K562 (cell line): Measurements from ENCODE around the gene EFCAB10. TPM values are rescaled to one million over a fixed set of nuclear protein-coding genes. Genes with fewer than 3 reads are reported as not detected.

Source experiments
- ATAC-seq: fragments of 200-7000 bp; cut with Tn5 transposase; 3 replicates; pipeline ENCODE4 v1.9.1; 2020; ENCODE audit warnings: moderate library complexity
- BruUV-seq: library from RNA; stranded (reverse); fragments of 400-500 nt; replicated peaks from 2 replicates; lab custom pipeline; 2021; lab: Mats Ljungman, UMichigan
- CTCF ChIA-PET: fragments of 300-600 bp; formaldehyde crosslinking; extraction: SDS; loops from one replicate; lab custom pipeline; 2021; ENCODE audit warnings: low intra/inter-chr PET ratio; lab: Yijun Ruan, JAX
- POLR2A ChIA-PET: fragments of 300-600, 350-650 bp; sonication (Branson Sonifier 250); formaldehyde crosslinking; extraction: SDS; loops from one replicate; lab custom pipeline; 2021; ENCODE audit warnings: antibody characterized with exemption, inconsistent platforms; lab: Yijun Ruan, JAX
- DNase-seq, 4 experiments: peaks; one replicate each; pipeline versions ENCODE4 v3.0.0 to v3.0.0-alpha.2; 2011 to 2018; ENCODE audit warnings: low spot score in 3 of 4, mixed read lengths in 3 of 4; ENCODE audit errors: extremely low read depth in 1 of 4
- FAIRE-seq: peaks from 2 replicates; lab custom pipeline; 2011; peaks lifted over from hg19 to GRCh38; lab: Jason Lieb, UNC
- H2AFZ ChIP-seq: 2 replicates; pipeline ENCODE4 v1.6.0; 2011; ENCODE audit warnings: low read depth, low read length, control low read depth, inconsistent platforms
- H3K27ac ChIP-seq: fragments of 200-600 bp; 3 replicates; pipeline ENCODE4 v1.8.0; 2011; ENCODE audit warnings: low read depth, mild to moderate bottlenecking, control low read depth, inconsistent platforms, low read length, moderate library complexity, mixed read lengths; ENCODE audit errors: extremely low read depth
- H3K27me3 ChIP-seq, 2 experiments: fragments of 300-600 bp in 1 of 2; 2 replicates in 1 of 2; 3 replicates in 1 of 2; pipeline versions ENCODE4 v1.6.0 to v1.8.0; 2011; ENCODE audit warnings: inconsistent platforms in 2 of 2, low read length in 2 of 2, mild to moderate bottlenecking in 1 of 2, mixed read lengths in 1 of 2, moderate library complexity in 1 of 2; ENCODE audit not compliant: control insufficient read depth in 2 of 2, insufficient read depth in 2 of 2
- H3K36me3 ChIP-seq: fragments of 300-600 bp; 3 replicates; pipeline ENCODE4 v1.8.0; 2011; ENCODE audit warnings: mild to moderate bottlenecking, low read length, inconsistent platforms; ENCODE audit not compliant: control insufficient read depth, insufficient read depth
- H3K4me1 ChIP-seq, 2 experiments: fragments of 200-600 bp in 1 of 2; replicated peaks in 1 of 2; 2 replicates in 1 of 2; 3 replicates in 1 of 2; pipeline versions ENCODE4 v1.5.1 to v1.8.0; 2011; ENCODE audit warnings: inconsistent platforms in 2 of 2, low read length in 2 of 2, mild to moderate bottlenecking in 1 of 2, mixed read lengths in 1 of 2, moderate library complexity in 1 of 2; ENCODE audit not compliant: control insufficient read depth in 2 of 2, insufficient read depth in 2 of 2
- H3K4me2 ChIP-seq: 2 replicates; pipeline ENCODE4 v1.6.1; 2011; ENCODE audit warnings: low read length, control low read depth, inconsistent platforms, mixed read lengths; ENCODE audit not compliant: insufficient read depth
- H3K4me3 ChIP-seq: fragments of 200-600 bp; sonication (generic), shearing (Covaris generic); 2 replicates; pipeline ENCODE4 v1.5.1; 2016; ENCODE audit warnings: control low read depth, inconsistent platforms
- H3K79me2 ChIP-seq: fragments of 200-600 bp; 3 replicates; pipeline ENCODE4 v1.8.0; 2011; ENCODE audit warnings: low read length, inconsistent platforms; ENCODE audit not compliant: control insufficient read depth, insufficient read depth
- H3K9ac ChIP-seq, 2 experiments: 2 replicates each; pipeline versions ENCODE4 v1.6.0 to v1.6.1; 2011; ENCODE audit warnings: low read depth in 2 of 2, low read length in 2 of 2, control low read depth in 1 of 2, inconsistent platforms in 1 of 2, mild to moderate bottlenecking in 1 of 2, mixed read lengths in 1 of 2; ENCODE audit not compliant: insufficient read depth in 1 of 2
- H3K9me1 ChIP-seq: one replicate; pipeline ENCODE4 v1.6.0; 2011; ENCODE audit warnings: inconsistent platforms, mild to moderate bottlenecking, low read length, moderate library complexity; ENCODE audit not compliant: control insufficient read depth, insufficient read depth
- H3K9me3 ChIP-seq: replicated peaks from 2 replicates; pipeline ENCODE4 v1.5.1; 2011; ENCODE audit warnings: low read depth, low read length, inconsistent platforms; ENCODE audit not compliant: control insufficient read depth, insufficient read depth
- H4K20me1 ChIP-seq: replicated peaks from 2 replicates; pipeline ENCODE4 v1.6.1; 2011; ENCODE audit warnings: low read length, inconsistent platforms, mixed read lengths; ENCODE audit not compliant: control insufficient read depth, insufficient read depth
- CHCHD3 ChIP-seq: fragments of 250-450 bp; sonication (Bioruptor Pico); IDR thresholded peaks from 2 replicates; pipeline ENCODE4 v2.1.2; 2022; ENCODE audit warnings: mild to moderate bottlenecking
- MAFF ChIP-seq: IDR thresholded peaks from 2 replicates; pipeline ENCODE4 v1.6.1; 2012; ENCODE audit warnings: low read length, improper control_type of control experiment
- MAFG ChIP-seq: fragments of 450-650 bp; conservative IDR thresholded peaks from 2 replicates; pipeline ENCODE4 v1.6.1; 2016; ENCODE audit warnings: missing genetic modification characterization, missing compliant biosample characterization
- MTA1 ChIP-seq: fragments of 450-650 bp; IDR thresholded peaks from 2 replicates; pipeline ENCODE4 v1.6.1; 2017; ENCODE audit warnings: borderline replicate concordance
- MYBL2 ChIP-seq, 2 experiments: fragments of 450-650 bp in 1 of 2; sonication (generic) in 1 of 2; formaldehyde crosslinking in 1 of 2; IDR thresholded peaks; 2 replicates each; pipeline versions ENCODE4 v1.6.1 to v1.8.1; 2017 to 2022; ENCODE audit warnings: borderline replicate concordance in 1 of 2, inconsistent platforms in 1 of 2, low read depth in 1 of 2, mild to moderate bottlenecking in 1 of 2, missing genetic modification reagents in 1 of 2, moderate library complexity in 1 of 2
- SIRT6 ChIP-seq: IDR thresholded peaks from one replicate; pipeline ENCODE4 v1.6.1; 2012; ENCODE audit warnings: low read depth, mild to moderate bottlenecking, control low read depth, inconsistent platforms, low read length, moderate library complexity
- TAF1 ChIP-seq: IDR thresholded peaks from 2 replicates; pipeline ENCODE4 v1.6.1; 2011; ENCODE audit warnings: mild to moderate bottlenecking, low read length, moderate library complexity; ENCODE audit not compliant: insufficient read depth, control insufficient read depth, severe bottlenecking; ENCODE audit errors: extremely low read depth
- TAF7 ChIP-seq: fragments of 450-650 bp; IDR thresholded peaks from 2 replicates; pipeline ENCODE4 v1.6.1; 2016; ENCODE audit warnings: missing genetic modification characterization, missing compliant biosample characterization
- ZNF280B ChIP-seq: fragments of 250-450 bp; sonication (Bioruptor Pico); IDR thresholded peaks from 2 replicates; pipeline ENCODE4 v1.5.1; 2021; ENCODE audit warnings: mild to moderate bottlenecking
- ZNF431 ChIP-seq: sonication (generic); formaldehyde crosslinking; IDR thresholded peaks from 2 replicates; pipeline ENCODE4 v1.8.0; 2022; ENCODE audit warnings: mild to moderate bottlenecking, missing genetic modification reagents
- ZNF512 ChIP-seq: IDR thresholded peaks from 2 replicates; pipeline ENCODE4 v1.6.1; 2016; ENCODE audit warnings: missing genetic modification characterization, missing compliant biosample characterization
- WGBS: fragments of 100-300 bp; shearing (Covaris generic); methylation state at CpG from one replicate; pipeline ENCODE4 v1.1.6; 2016; ENCODE audit warnings: low coverage, mixed read lengths; ENCODE audit not compliant: insufficient coverage; ENCODE audit errors: missing lambda C conversion rate; 5-methylcytosine and 5-hydroxymethylcytosine counted together
- in situ Hi-C: fragments of 300-500 bp; cut with MboI; formaldehyde crosslinking; loops from 4 replicates; pipeline ENCODE4 v1.15.0; 2018; ENCODE audit warnings: inconsistent platforms, mixed read lengths
- intact Hi-C: fragments of 100-400 bp; cut with micrococcal nuclease; formaldehyde crosslinking; loops from 2 replicates; pipeline ENCODE4 v1.14.2; 2022
- polyA plus RNA-seq, 8 experiments: library from polyadenylated mRNA; depleted of rRNA in 4 of 8; stranded (reverse) in 5 of 8; unstranded in 3 of 8; fragments of >200 nt; fragmentation: Nextera tagmentation in 2 of 8; fragmentation: Illumina TruSeq in 1 of 8; extraction: Ambion mirVana in 2 of 8; extraction: Trizol in 1 of 8; gene quantifications; 2 replicates each; pipeline versions ENCODE4 v1.2.1 to v1.2.3, GENCODE V29; 2011 to 2014; ENCODE audit warnings: inconsistent platforms in 1 of 8, missing spikeins in 1 of 8
- total RNA-seq, 7 experiments: library from RNA; depleted of rRNA in 6 of 7; stranded (reverse); fragments of >200 nt in 6 of 7; fragmentation: Illumina TruSeq in 2 of 7; extraction: Trizol in 2 of 7; gene quantifications; 2 replicates each; pipeline versions ENCODE4 v1.2.1 to v1.2.3, GENCODE V29; 2011 to 2021; ENCODE audit warnings: low replicate concordance in 1 of 7
- TF ChIP-seq, protein P1 (sequence below): fragments of 200-800 bp; sonication (Bioruptor generic); IDR thresholded peaks from 2 replicates; pipeline ENCODE4 v1.6.1; 2016; ENCODE audit warnings: missing genetic modification characterization, missing compliant biosample characterization

Gene EFCAB10
- total and polyA plus RNA-seq, 9 of the 15 experiments (the other 6 are each of a cell fraction or from before 2014, with no cell fraction given): 5.0 to 21.4 (median 16.8) TPM

GRCh38 chr7:105611856-105612775 lies 30.8 kb upstream of the EFCAB10 start:
- in situ Hi-C loops: loop anchor here (10.0 kb wide), 1 partner anchor 957 kb away; no protein-coding TSS in a partner anchor
- Histone ChIP-seq H3K79me2 (no peaks in the 10 kb centered on the region), H3K9me1 (no peaks in the 10 kb centered on the region), H3K9ac (no peak overlapping the region), H3K36me3 (no peaks in the 10 kb centered on the region), H3K27me3 (peaks cover 4 to 53% of the 10 kb centered on the region in 2 experiments; a peak in 4 of 5 replicates), H3K27ac (no peak overlapping the region), H3K4me1 (peaks cover 0 to 12% of the 10 kb centered on the region in 2 experiments; a peak in 1 of 5 replicates), H2AFZ (no peak overlapping the region), H4K20me1 (0 out of 2 replicates have a peak, but pooled peaks cover 6% of the 10 kb centered on the region), H3K4me2 (no peak overlapping the region), H3K9me3 (no peaks in the 10 kb centered on the region), H3K4me3 (no peak overlapping the region)
- no TSS peak for BruUV-seq
- CTCF ChIA-PET: no interaction called here
- ATAC-seq (peak; percentile 35; the same call in 2 of the 3 replicates), DNase-seq (peak in 1 of 4 experiments; percentile 35), FAIRE-seq (peak; percentile 82)
- POLR2A ChIA-PET: no interaction called here
- 18% methylated on average over 16 of the region's 16 CpGs for WGBS
- intact Hi-C loops: no loop called here
- TF ChIP-seq SIRT6 (no peak), MYBL2 (IDR thresholded peaks at IDR 0.05; ENCODE audit: low read depth) (peak; percentile 76), MYBL2 (CRISPR knock-in tag; IDR thresholded peaks at IDR 0.05; ENCODE audit: borderline replicate concordance) (no peak), ZNF280B (CRISPR knock-in tag) (no peak), TAF1 (no peak), MAFG (tag) (peak; percentile 99), ZNF431 (no peak), MAFF (peak; percentile 100), ZNF512 (tag) (no peak), TAF7 (tag) (no peak), CHCHD3 (CRISPR knock-in tag) (no peak), MTA1 (no peak)
- TF ChIP-seq, protein P1, sequence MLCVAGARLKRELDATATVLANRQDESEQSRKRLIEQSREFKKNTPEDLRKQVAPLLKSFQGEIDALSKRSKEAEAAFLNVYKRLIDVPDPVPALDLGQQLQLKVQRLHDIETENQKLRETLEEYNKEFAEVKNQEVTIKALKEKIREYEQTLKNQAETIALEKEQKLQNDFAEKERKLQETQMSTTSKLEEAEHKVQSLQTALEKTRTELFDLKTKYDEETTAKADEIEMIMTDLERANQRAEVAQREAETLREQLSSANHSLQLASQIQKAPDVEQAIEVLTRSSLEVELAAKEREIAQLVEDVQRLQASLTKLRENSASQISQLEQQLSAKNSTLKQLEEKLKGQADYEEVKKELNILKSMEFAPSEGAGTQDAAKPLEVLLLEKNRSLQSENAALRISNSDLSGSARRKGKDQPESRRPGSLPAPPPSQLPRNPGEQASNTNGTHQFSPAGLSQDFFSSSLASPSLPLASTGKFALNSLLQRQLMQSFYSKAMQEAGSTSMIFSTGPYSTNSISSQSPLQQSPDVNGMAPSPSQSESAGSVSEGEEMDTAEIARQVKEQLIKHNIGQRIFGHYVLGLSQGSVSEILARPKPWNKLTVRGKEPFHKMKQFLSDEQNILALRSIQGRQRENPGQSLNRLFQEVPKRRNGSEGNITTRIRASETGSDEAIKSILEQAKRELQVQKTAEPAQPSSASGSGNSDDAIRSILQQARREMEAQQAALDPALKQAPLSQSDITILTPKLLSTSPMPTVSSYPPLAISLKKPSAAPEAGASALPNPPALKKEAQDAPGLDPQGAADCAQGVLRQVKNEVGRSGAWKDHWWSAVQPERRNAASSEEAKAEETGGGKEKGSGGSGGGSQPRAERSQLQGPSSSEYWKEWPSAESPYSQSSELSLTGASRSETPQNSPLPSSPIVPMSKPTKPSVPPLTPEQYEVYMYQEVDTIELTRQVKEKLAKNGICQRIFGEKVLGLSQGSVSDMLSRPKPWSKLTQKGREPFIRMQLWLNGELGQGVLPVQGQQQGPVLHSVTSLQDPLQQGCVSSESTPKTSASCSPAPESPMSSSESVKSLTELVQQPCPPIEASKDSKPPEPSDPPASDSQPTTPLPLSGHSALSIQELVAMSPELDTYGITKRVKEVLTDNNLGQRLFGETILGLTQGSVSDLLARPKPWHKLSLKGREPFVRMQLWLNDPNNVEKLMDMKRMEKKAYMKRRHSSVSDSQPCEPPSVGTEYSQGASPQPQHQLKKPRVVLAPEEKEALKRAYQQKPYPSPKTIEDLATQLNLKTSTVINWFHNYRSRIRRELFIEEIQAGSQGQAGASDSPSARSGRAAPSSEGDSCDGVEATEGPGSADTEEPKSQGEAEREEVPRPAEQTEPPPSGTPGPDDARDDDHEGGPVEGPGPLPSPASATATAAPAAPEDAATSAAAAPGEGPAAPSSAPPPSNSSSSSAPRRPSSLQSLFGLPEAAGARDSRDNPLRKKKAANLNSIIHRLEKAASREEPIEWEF (CRISPR knock-in tag): no peak
